ENCODE measurements around the gene FLNC.
A peak's percentile ranks its signal among the peaks of the same experiment; 100 is the strongest.

Gene FLNC

GRCh38 chr7:128876586-128876977, 46.4 kb downstream of the FLNC start:
- Mint-ChIP-seq H3K36me3 (no peaks in the 10 kb centered on the region), H3K9me3 (no peaks in the 10 kb centered on the region), H3K4me1 (no peaks in the 10 kb centered on the region), H3K27me3 (peaks cover 4 to 9% of the 10 kb centered on the region in 2 donors), H3K27ac (no peak overlapping the region), H3K4me3 (no peak overlapping the region)
- no peak for DNase-seq
- ATAC-seq (replicated peaks), result no peak

GRCh38 chr7:128876978-128877755, 47.0 kb downstream of the FLNC start:
- DNase-seq (no peak), ATAC-seq (replicated peaks) (no peak)
- Mint-ChIP-seq H3K9me3 (no peaks in the 10 kb centered on the region), H3K27me3 (peaks cover 4 to 11% of the 10 kb centered on the region in 2 donors), H3K4me1 (no peaks in the 10 kb centered on the region), H3K4me3 (no peak overlapping the region), H3K27ac (no peak overlapping the region), H3K36me3 (no peaks in the 10 kb centered on the region)

- no peak overlapping the region for H3K4me3 Mint-ChIP-seq
- H3K27ac Mint-ChIP-seq, result no peak overlapping the region
- ATAC-seq (replicated peaks) (no peak), DNase-seq (no peak)
- H3K4me1 Mint-ChIP-seq, result no peaks in the 10 kb centered on the region
- no peaks in the 10 kb centered on the region for H3K9me3 Mint-ChIP-seq
- no peaks in the 10 kb centered on the region for H3K36me3 Mint-ChIP-seq
- H3K27me3 Mint-ChIP-seq, result peaks cover 4 to 11% of the 10 kb centered on the region in 2 donors
These were observed 47.5 kb downstream of the FLNC start for GRCh38 chr7:128877756-128878120.

- ATAC-seq (replicated peaks), result no peak
- DNase-seq, result no peak
- H3K4me3 Mint-ChIP-seq, result no peak overlapping the region
- peaks cover 0 to under 1% of the 10 kb centered on the region in 2 donors for H3K4me1 Mint-ChIP-seq
- H3K27ac Mint-ChIP-seq, result no peak overlapping the region
- H3K36me3 Mint-ChIP-seq, result no peaks in the 10 kb centered on the region
- no peaks in the 10 kb centered on the region for H3K9me3 Mint-ChIP-seq
- peaks cover 4 to 11% of the 10 kb centered on the region in 2 donors for H3K27me3 Mint-ChIP-seq
These were observed 48.3 kb downstream of the FLNC start for GRCh38 chr7:128878226-128879105.

- H3K27me3 Mint-ChIP-seq, result peaks cover 4 to 15% of the 10 kb centered on the region in 2 donors
- no peaks in the 10 kb centered on the region for H3K9me3 Mint-ChIP-seq
- ATAC-seq (replicated peaks), result no peak
- no peak overlapping the region for H3K27ac Mint-ChIP-seq
- peaks cover 0 to 2% of the 10 kb centered on the region in 2 donors for H3K4me1 Mint-ChIP-seq
- no peak for DNase-seq
- no peaks in the 10 kb centered on the region for H3K36me3 Mint-ChIP-seq
- H3K4me3 Mint-ChIP-seq, result no peak overlapping the region
These were observed 49.3 kb downstream of the FLNC start for GRCh38 chr7:128879461-128879938.

GRCh38 chr7:128879939-128880746, 49.9 kb downstream of the FLNC start:
- H3K36me3 Mint-ChIP-seq, result no peaks in the 10 kb centered on the region
- peaks cover 4 to 22% of the 10 kb centered on the region in 2 donors for H3K27me3 Mint-ChIP-seq
- H3K27ac Mint-ChIP-seq, result no peak overlapping the region
- H3K9me3 Mint-ChIP-seq, result no peaks in the 10 kb centered on the region
- peaks cover 0 to 2% of the 10 kb centered on the region in 2 donors for H3K4me1 Mint-ChIP-seq
- ATAC-seq (replicated peaks) (peak in 1 of 2 donors; percentile 46), DNase-seq (no peak)
- no peak overlapping the region for H3K4me3 Mint-ChIP-seq

- no peaks in the 10 kb centered on the region for H3K9me3 Mint-ChIP-seq
- no peak for DNase-seq
- no peak for ATAC-seq (replicated peaks)
- peak overlapping the region; percentile 84 for H3K27ac Mint-ChIP-seq
- H3K4me1 Mint-ChIP-seq, result peaks cover 0 to 2% of the 10 kb centered on the region in 2 donors
- no peaks in the 10 kb centered on the region for H3K36me3 Mint-ChIP-seq
- no peak overlapping the region for H3K4me3 Mint-ChIP-seq
- peaks cover 7 to 30% of the 10 kb centered on the region in 2 donors for H3K27me3 Mint-ChIP-seq
These were observed 50.7 kb downstream of the FLNC start for GRCh38 chr7:128880791-128881457.

GRCh38 chr7:128881458-128882125, 51.4 kb downstream of the FLNC start:
- no peaks in the 10 kb centered on the region for H3K36me3 Mint-ChIP-seq
- H3K9me3 Mint-ChIP-seq, result no peaks in the 10 kb centered on the region
- H3K4me3 Mint-ChIP-seq, result no peak overlapping the region
- no peak for DNase-seq
- no peak for ATAC-seq (replicated peaks)
- H3K27me3 Mint-ChIP-seq, result peaks cover 8 to 32% of the 10 kb centered on the region in 2 donors
- peak overlapping the region; percentile 84 for H3K27ac Mint-ChIP-seq
- H3K4me1 Mint-ChIP-seq, result peaks cover 0 to 2% of the 10 kb centered on the region in 2 donors

- Mint-ChIP-seq H3K4me1 (peaks cover 0 to 2% of the 10 kb centered on the region in 2 donors), H3K27me3 (peaks cover 8 to 32% of the 10 kb centered on the region in 2 donors), H3K4me3 (no peak overlapping the region), H3K27ac (no peak overlapping the region), H3K36me3 (no peaks in the 10 kb centered on the region), H3K9me3 (no peaks in the 10 kb centered on the region)
- no peak for ATAC-seq (replicated peaks)
- DNase-seq, result no peak
These were observed 51.9 kb downstream of the FLNC start for GRCh38 chr7:128882134-128882533.

GRCh38 chr7:128883622-128884448, 53.6 kb downstream of the FLNC start:
- H3K4me1 Mint-ChIP-seq, result peaks cover 0 to 2% of the 10 kb centered on the region in 2 donors
- peak; percentile 92 for ATAC-seq (replicated peaks)
- H3K27me3 Mint-ChIP-seq, result peaks cover 8 to 32% of the 10 kb centered on the region in 2 donors
- no peak overlapping the region for H3K27ac Mint-ChIP-seq
- DNase-seq, result peak; percentile 71
- peak overlapping the region in 1 of 2 donors; percentile 18 for H3K4me3 Mint-ChIP-seq
- H3K9me3 Mint-ChIP-seq, result no peaks in the 10 kb centered on the region
- no peaks in the 10 kb centered on the region for H3K36me3 Mint-ChIP-seq

- H3K4me1 Mint-ChIP-seq, result peaks cover 0 to 2% of the 10 kb centered on the region in 2 donors
- no peak for ATAC-seq (replicated peaks)
- H3K36me3 Mint-ChIP-seq, result no peaks in the 10 kb centered on the region
- H3K9me3 Mint-ChIP-seq, result no peaks in the 10 kb centered on the region
- H3K27ac Mint-ChIP-seq, result no peak overlapping the region
- DNase-seq, result no peak
- H3K4me3 Mint-ChIP-seq, result no peak overlapping the region
- peaks cover 8 to 36% of the 10 kb centered on the region in 2 donors for H3K27me3 Mint-ChIP-seq
These were observed 54.6 kb downstream of the FLNC start for GRCh38 chr7:128884561-128885369.
